Glomerular endothelial cell (primary cell): Measurements from ENCODE around the gene ZSCAN1. TPM values are rescaled to one million over a fixed set of nuclear protein-coding genes. Genes with fewer than 3 reads are reported as not detected.

Source experiments
- DNase-seq: peaks from one replicate; pipeline ENCODE4 v3.0.0-alpha.2; 2011; ENCODE audit warnings: low read depth, low spot score; ENCODE audit errors: extremely low read depth
- total RNA-seq: library from RNA; depleted of rRNA; stranded (reverse); fragments of >200 nt; gene quantifications from 2 replicates; pipeline ENCODE4 v1.2.3, GENCODE V29; 2015

Gene ZSCAN1
- total RNA-seq, 1 donor from 2014 or later = not detected

DNA sequence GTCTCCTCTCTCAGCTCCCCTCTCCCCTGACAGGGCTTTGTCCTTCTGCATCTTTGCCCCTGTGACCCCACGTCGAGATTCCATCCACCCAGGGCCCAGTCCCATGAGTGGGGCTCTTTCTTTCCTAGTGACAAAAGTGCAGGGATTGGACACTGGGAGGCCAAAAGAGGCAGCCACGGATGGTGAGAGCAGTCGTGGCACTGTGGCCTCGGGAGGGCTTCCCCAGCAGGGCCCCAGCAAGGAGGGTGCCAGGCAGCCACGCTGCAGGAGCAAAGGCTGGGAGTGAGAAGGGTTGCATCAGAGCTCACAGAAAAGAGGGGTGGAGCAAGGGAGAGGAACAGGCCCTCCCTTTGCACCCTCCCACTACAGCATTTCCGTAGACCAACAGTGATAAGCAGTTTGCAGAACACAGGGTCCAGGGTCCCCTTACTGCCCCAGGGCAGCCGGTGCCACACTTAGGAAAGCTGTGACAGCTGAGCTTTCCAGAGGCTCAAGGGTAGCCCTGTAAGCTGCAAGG is 4.9 kb downstream of the ZSCAN1 start:
- DNase-seq = no peak

DNA sequence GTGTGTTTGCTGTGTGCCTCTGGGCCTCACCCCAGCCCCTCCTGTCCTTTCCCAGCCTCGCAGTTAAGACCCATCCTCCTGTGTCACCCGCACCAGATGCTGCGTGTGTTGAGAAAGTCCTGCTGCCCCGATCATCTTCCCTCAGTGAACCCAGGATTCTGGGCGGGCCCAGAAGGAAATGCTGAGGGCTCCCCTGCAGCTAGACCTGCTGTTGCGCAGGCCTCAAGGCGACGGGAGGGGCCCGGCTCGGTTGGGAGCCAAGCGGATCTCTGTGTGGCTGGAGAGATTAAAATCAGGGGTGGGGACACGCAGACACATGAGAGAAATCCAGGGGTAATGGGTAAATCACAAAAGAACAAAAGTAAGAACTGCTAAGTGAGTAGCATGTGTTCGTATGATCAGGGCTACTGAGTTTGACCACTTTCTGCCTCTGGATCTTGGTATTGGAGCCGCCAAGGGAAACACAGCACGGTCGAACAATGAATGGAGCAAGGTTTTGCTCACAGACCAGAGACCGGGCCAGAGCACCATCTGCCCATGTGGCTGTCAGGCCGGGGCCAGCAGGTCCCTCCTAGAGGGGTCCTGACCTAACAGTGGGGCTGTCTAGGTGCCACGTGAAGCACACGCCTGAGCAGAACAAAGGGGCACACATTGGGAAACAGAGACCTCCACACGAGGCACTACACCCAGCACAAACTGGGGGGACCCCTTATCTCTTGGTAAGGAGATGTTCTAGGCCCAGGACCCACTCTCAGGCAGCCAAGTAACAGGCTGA is 7.1 kb downstream of the ZSCAN1 start:
- no peak for DNase-seq

DNA sequence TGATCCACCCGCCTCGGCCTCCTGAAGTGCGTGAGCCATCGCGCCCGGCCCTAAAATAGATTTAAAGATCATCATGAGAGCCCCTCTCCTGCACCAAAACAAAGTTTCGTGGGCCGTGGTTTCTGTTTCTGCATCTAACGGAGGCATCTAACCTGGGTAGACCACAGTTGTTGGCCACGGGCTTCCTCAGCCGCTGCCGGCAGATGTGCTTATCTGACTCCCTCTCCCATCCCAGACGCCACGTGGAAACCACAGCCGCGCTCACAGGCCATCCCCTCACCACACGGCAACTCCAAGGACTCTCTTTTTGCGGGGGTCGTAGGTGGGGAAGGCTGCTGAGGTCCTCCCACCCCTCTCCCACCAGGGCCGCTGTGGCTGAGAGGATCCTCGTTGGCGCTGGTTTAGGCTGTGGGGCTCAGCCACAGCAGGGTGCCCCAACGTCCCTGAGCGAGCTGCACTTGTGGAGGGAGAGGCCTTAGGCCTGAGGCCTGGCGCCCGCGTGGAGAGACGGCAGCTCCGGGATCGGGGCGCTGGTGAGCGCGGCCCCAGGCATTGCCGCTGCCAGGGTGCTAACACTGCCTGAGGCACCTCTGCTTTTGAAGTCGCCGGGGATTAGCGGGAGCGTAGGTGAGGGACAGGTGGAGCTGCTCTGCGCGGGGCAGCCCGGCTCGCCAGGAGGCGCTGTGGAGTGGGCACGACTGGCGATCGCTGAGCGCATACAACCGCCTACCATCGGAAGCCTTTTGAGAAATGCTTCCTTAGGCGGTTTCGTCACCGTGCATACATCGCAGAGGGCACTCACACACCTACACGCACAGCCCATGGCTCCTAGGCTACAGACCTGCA is 8.9 kb downstream of the ZSCAN1 start:
- DNase-seq = no peak

DNA sequence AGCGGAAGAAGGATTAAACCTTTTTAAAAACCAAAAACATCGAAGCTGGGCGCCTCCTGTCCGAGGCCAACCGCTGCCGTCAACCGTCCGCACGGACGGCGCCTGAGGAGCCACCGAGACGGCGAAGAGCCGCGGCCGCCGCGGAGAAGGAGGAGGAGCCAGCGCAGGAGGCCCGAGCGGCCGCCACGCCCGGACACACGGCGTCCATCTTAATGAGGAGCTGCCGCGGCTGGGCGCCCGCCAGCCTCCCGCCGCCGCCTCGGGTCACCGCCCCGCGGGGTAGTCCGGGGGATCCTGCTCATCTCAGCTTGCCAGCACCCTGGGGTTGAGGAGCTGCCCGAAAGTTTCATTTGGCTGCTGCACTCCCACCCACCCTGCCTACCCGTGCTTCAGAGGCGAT is 10.6 kb downstream of the ZSCAN1 start:
- no peak for DNase-seq

DNA sequence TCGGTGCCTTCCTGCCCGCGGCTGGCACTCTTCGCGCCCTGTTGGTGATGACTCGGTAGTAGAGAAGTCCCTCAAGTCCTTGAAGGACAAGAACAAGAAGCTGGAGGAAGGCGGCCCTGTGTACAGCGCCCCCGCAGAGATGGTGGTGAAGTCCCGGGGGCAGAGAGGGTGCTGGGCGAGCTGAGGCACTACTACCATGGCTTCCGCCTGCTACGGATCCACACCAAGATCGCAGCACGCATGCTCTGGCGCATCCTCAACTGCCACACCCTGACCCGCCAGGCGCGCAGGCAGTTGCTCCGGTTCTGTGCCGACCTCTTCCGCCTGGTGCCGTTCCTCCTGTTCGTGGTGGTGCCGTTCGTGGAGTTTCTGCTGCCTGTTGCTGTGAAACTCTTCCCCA is 11.1 kb downstream of the ZSCAN1 start:
- no peak for DNase-seq

DNA sequence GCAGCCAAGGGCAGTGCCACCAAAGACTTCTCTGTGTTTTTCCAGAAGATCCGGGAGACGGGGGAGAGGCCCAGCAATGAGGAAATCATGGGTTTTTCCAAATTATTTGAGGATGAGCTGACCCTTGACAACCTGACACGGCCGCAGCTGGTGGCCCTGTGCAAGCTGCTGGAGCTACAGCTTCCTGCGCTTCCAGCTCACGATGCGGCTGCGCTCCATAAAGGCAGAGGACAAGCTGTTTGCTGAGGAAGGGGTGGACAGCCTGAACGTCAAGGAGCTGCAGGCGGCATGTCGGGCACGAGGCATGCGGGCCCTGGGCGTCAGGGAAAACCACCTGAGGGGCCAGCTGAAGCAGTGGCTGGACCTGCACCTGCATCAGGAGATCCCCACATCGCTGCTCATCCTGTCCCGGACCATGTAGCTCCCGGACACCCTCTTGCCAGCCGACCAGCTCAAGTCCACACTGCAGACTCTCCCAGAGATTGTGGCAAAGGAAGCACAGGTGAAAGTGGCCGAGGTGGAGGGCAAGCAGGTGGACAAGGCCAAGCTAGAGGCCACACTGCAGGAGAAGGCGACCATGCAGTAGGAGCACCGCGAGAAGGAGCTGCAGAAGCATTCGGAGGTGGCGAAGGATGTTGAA is 11.7 kb downstream of the ZSCAN1 start:
- no peak for DNase-seq

DNA sequence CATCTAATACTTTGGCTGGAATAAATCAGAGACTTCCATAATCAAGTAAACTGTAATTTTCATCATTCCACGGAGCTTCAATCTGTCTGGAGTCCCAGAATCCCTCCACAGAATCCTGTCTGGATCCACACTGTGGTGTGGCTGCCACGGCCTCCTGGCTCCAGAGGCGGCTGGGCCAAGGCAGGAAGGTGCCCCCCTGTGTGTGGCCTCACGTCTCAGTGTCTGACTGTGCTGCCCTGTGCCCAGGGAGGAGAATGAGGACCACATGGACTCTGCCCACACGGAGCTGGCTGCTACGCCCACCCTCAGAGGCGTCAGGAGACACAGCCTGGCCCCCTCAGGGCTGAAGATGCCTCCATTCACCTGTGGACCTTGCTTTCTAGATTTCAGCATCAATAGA is 13.0 kb downstream of the ZSCAN1 start:
- DNase-seq = no peak

DNA sequence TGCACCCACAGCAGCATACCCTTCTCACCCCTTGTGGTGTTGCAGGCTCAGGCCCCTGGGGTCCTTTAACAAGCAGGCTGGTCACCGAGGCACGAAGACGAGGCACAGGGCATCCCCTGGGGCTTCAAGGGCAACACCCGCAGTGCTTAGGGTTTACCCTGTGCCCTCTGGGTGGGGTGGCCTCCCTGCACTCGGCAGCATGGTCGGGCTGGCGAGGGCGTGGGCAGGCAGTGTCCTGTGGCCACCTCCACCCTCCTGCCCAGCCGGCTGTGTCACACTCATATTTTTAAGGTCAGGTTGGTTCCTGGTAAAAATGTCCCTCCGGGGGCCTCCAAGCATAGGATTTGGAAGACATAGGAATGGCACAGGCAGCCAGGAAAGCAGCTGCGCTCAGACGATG is 13.8 kb downstream of the ZSCAN1 start:
- no peak for DNase-seq

DNA sequence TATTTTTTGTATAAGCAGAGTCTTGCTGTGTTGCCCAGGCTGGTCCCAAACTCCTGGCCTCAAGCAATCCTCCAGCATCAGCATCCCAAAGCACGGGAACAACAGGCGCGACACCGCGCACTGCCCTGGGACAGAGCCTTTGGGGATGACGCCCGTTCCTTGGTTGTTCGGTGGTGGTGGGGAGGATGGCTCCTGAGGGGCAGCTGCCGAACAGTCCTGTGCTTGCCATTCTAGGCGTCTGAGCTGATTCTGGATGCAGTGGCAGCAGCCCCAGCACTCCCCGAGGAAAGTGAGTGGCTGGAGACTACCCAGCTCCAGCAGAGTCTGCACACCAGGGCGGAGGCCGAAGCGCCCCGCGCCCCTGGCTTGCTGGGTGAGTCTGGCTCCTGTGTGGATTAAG is 18.4 kb downstream of the ZSCAN1 start:
- no peak for DNase-seq

DNA sequence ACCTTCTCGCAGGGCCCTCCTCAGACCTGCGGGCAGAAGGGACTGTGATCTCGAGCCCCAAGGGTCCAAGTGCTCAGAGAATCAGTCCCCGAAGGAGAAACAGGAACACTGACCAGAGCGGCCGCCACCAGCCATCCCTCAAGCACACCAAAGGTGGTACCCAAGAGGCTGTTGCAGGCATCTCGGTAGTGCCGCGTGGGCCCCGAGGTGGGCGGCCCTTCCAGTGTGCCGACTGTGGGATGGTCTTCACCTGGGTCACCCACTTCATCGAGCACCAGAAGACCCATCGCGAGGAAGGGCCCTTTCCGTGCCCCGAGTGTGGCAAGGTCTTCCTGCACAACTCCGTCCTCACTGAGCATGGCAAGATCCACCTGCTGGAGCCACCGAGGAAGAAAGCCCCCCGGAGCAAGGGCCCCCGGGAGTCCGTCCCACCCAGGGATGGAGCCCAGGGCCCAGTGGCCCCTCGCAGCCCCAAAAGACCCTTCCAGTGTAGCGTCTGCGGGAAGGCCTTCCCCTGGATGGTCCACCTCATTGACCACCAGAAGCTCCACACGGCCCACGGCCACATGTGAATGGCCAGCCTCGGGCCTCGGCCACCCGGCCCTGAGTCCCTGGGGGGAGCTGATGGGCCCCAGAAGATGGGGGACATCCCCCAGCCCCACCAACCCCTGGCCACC is 19.8 kb downstream of the ZSCAN1 start:
- DNase-seq = no peak

DNA sequence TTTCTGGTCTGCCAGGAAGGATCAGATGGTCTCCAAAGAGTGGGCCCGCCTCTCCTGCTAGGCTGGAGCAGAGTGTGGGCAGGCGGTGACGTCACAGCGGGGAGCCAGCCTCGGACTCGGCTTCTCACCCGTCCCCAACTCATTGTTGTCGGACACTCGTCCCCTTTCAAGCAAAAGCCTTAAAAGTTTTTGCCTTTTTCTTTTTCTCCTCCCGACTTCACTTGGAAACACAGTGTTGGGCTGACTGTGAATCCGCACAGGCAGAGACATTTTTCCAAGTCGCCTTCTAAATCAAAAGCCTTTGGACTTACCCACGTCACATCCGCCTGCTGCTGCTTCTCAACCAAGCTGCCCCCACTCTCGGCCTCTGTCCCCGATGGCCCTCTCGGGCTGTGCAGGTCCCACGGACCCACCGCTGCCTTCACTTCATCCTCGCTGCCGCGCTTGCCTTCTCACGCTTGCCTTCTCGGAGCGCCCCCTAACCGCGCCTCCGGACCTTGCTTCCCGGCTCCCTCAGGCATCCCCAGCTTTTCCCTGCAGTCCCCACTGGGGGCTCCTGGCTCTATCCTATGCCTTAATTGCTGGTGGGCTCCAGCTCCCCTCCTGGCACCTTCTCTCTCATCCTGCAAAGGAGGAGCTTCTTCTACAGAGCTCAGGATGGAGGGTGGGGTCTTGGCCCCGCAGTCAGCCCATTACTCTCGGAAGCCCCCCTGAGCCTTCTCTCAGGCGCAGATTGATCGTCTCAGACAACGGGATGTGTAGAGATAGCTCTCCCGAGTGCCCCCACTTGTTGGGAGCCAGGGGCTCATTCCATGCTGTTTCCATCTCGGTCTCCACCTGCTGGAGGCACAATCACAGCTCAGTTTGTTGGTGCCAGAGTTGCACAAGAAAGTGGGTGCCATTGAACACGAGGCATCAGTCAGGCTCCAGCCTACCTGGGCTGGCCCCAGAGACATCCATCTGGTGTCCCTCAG is 21.4 kb downstream of the ZSCAN1 start:
- DNase-seq = no peak

DNA sequence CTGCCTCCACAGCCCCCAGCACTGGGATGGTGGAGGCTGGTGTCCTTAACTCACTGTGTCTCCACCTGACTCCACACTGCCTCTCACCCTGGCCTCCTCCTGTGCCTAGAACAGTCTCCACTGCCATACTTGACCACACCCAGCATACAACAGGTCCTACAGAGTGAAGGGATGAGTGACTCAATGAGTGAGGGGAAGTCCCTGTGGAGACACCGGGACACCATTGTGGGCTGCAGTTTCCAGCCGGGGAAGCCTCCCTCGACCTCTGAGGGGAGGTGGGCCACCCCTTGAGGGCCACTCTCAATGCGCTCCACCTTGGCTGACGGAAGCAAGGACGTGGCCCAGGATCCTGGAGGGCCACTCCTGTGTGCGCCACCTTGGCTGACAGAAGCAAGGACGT is 22.4 kb downstream of the ZSCAN1 start:
- DNase-seq = no peak

DNA sequence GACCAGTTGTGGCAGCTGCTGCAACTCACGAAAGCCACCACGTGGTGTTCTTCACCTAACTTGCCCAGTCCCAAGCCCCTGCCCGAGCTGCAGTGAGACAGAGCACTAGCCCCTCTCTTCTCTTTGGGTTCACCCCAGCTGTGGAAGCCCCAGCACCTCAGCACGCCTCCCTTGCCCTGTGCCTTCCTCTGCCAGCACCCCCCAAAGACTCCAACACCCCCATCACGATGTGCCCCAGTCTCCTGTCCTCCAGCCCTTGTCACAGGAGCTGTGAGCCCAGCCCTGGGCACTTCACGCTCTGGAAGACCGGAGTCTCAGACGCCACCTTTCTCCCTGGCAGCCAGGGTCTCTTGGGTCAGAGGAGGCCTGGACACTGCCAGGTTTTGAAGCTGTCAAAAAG is 23.0 kb downstream of the ZSCAN1 start:
- DNase-seq = no peak

DNA sequence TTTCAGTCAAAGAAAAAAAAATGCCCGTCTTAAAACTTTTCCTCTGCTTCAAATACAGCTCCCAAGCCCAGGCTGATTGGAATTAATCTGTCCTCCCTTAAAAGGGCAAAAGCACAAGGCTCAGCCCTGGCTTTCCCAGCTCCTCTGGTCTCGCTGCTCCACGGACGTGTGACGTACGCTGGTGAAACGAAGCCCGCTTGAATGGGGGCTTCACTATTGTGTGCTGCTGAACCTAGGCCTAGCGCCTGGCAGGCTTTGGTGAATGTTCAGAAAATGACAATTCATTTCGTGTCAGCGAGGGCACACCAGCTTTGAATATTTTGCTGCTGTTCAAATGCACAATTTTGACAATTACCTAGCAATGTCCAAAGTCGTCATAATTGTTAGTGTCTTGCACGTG is 24.6 kb downstream of the ZSCAN1 start:
- DNase-seq = no peak

DNA sequence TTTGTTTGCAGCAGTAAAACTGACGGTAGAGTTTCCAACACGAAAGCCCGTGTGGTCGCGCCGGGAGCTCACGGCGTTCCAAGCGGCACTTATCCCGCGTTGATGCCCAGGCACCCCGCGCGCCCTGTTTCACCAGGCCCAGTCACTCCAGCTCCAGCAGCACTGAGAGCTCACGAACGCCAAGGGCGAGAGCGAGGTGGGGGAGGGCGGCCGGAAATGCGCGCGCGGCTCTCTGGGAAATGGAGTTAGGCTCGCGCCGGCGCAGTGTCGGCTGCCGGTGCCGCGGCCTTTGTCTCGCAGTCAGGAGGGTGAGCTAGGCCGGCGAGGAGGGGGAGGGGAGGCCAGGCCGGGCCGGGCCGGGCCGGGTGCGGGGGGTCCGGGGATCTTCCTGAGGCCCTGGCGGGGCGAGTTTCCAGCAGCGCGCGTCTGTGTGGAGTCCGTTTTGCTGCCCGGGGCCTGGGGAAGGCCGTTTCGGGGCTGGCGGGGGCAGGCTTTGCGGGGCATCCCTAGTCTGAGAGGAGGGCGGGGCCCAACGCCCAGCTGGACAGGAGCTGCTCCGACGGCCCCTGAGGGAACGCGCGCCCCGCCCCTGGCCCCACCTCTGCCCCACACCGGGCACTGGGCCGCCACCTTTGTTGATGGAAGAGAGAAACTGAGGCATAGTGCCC is 25.3 kb downstream of the ZSCAN1 start, which contains the start of gene ZNF135:
ZNF135 (plus strand) TSS at position 280 of the 668 bp plus-strand sequence. CDS start 721 bp downstream, outside the sequence.
- no peak for DNase-seq

DNA sequence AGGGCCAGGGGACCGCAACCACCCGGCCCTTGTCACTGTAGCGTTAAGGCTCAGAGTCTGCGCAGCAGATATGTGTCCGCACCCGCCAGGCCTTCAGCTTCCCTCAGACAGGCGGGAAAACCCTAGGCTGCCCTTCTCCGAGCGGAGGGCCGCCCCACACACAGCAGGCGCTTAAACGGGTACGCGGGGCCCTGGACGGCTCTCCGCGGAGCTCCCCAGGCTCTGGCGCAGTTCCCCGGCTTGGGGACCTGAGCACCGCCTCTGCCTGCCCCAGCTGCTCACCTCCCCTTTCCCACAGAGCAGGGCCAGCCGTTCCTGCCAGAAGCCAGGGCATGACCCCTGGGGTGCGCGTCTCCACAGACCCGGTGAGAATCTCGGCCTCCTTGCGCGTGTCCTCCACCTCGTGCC is 25.9 kb downstream of the ZSCAN1 start:
- no peak for DNase-seq

DNA sequence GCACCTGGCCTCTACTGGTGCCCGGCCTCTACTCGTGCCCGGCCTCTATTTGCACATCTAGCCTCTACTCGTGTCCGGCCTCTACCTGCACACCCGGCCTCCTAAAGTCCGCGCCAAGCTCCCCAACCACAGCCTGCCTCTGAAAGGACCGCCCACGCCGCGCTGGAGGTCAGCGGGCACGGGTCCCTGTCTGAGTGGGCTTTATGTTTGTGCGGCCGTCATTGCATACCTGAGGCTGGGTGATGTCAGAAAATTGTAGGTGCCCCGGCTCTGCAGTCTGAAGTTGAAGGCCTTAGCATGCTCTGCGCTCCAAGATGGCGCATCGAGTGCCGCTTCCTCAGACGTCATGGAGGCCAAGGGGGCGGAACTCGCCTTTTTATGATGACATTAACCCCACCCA is 26.4 kb downstream of the ZSCAN1 start:
- no peak for DNase-seq

DNA sequence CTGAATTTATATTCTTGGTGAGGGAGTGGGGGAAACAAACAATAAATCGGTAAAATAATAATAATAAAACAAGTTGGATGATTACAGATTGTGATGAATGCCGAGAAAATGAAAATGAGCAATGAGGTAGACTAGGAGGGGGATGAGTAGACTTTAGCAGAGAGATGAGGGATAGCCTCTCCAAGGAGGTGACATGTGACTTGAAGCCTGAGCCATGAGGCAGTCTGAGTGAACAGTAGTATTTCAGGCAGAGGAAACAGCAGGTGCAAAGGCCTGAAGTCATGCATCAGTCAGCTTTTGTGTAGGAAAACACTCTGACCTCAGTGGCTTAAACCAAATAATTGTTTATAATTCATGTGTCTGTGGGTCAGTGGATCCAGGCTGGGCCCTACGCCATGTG is 29.9 kb downstream of the ZSCAN1 start:
- no peak for DNase-seq
